Measurements from ENCODE around the gene MYO3A. TPM values are rescaled to one million over a fixed set of nuclear protein-coding genes. Genes with fewer than 3 reads are reported as not detected.

The MYO3A gene
- total RNA-seq: not detected in 2 replicates
- not detected in 2 replicates for polyA plus RNA-seq
- not detected in 2 replicates for polyA plus RNA-seq (2012)
- polyA minus RNA-seq (ENCODE audit: low replicate concordance): not detected in 2 replicates

- TF ChIP-seq EZH2 (IDR thresholded peaks at IDR 0.05; ENCODE audit: low read length, missing control alignments): no peak
- no peak for TF ChIP-seq CTCF (conservative IDR thresholded peaks at IDR 0.05 in 1 of 2, IDR thresholded peaks at IDR 0.05 in 1 of 2; ENCODE audit: low read depth in 1 of 2, low read length in 2 of 2)
- DNase-seq (ENCODE audit: low read depth in 2 of 2): no peak
- Histone ChIP-seq H3K9me3 (ENCODE audit: control insufficient read depth, insufficient read depth, low read depth, low read length) (no peaks in the 10 kb centered on the region), H3K4me2 (ENCODE audit: extremely low read depth, insufficient read depth, low read length) (no peak within 1 kb of the TSS), H3K9ac (ENCODE audit: insufficient read depth, low read length) (no peak within 1 kb of the TSS), H3K4me3 (replicated peaks in 1 of 4; ENCODE audit: control extremely low read depth in 1 of 4, insufficient read depth in 1 of 4, low read depth in 3 of 4, low read length in 4 of 4) (no peak within 1 kb of the TSS), H4K20me1 (ENCODE audit: control insufficient read depth, extremely low read depth, insufficient read depth, low read length) (no peaks in the 10 kb centered on the region), H2AFZ (ENCODE audit: low read length) (no peak within 1 kb of the TSS), H3K36me3 (ENCODE audit: control insufficient read depth, insufficient read depth, low read length) (no peaks in the 10 kb centered on the region), H3K4me1 (ENCODE audit: control insufficient read depth, extremely low read depth, insufficient read depth, low read length) (no peaks in the 10 kb centered on the region), H3K79me2 (ENCODE audit: control insufficient read depth, insufficient read depth, low read length) (no peaks in the 10 kb centered on the region), H3K27me3 (ENCODE audit: control insufficient read depth, insufficient read depth, low read length) (no peaks in the 10 kb centered on the region), H3K27ac (ENCODE audit: insufficient read depth, low read length) (no peak within 1 kb of the TSS)
Measured at GRCh38 chr10:25933653-25934608, at the start of gene MYO3A. TSS of gene MYO3A (plus strand) at chr10:25934229. CDS start at chr10:25952111, 17,882 bp downstream.

GRCh38 chr10:25888627-25889026 lies 45.4 kb upstream of the MYO3A start:
- no peaks in the 10 kb centered on the region for H3K9me3 ChIP-seq (ENCODE audit: control insufficient read depth, insufficient read depth, low read depth, low read length)
- no peaks in the 10 kb centered on the region for H3K4me1 ChIP-seq (ENCODE audit: control insufficient read depth, extremely low read depth, insufficient read depth, low read length)
- no peaks in the 10 kb centered on the region for H3K36me3 ChIP-seq (ENCODE audit: control insufficient read depth, insufficient read depth, low read length)
- no peak for DNase-seq (ENCODE audit: low read depth in 2 of 2)
- no peaks in the 10 kb centered on the region for H3K27me3 ChIP-seq (ENCODE audit: control insufficient read depth, insufficient read depth, low read length)
- H3K4me3 ChIP-seq (replicated peaks in 1 of 4; ENCODE audit: control extremely low read depth in 1 of 4, insufficient read depth in 1 of 4, low read depth in 3 of 4, low read length in 4 of 4): no peak overlapping the region
- no peak overlapping the region for H3K27ac ChIP-seq (ENCODE audit: insufficient read depth, low read length)
- H3K79me2 ChIP-seq (ENCODE audit: control insufficient read depth, insufficient read depth, low read length): no peaks in the 10 kb centered on the region
- no peaks in the 10 kb centered on the region for H4K20me1 ChIP-seq (ENCODE audit: control insufficient read depth, extremely low read depth, insufficient read depth, low read length)
- H2AFZ ChIP-seq (ENCODE audit: low read length): no peak overlapping the region
- no peak for TF ChIP-seq CTCF (conservative IDR thresholded peaks at IDR 0.05 in 1 of 2, IDR thresholded peaks at IDR 0.05 in 1 of 2; ENCODE audit: low read depth in 1 of 2, low read length in 2 of 2)
- no peak for TF ChIP-seq EZH2 (IDR thresholded peaks at IDR 0.05; ENCODE audit: low read length, missing control alignments)
- no peak overlapping the region for H3K9ac ChIP-seq (ENCODE audit: insufficient read depth, low read length)
- no peak overlapping the region for H3K4me2 ChIP-seq (ENCODE audit: extremely low read depth, insufficient read depth, low read length)

- no peak for TF ChIP-seq CTCF (conservative IDR thresholded peaks at IDR 0.05 in 1 of 2, IDR thresholded peaks at IDR 0.05 in 1 of 2; ENCODE audit: low read depth in 1 of 2, low read length in 2 of 2)
- Histone ChIP-seq H3K36me3 (ENCODE audit: control insufficient read depth, insufficient read depth, low read length) (no peaks in the 10 kb centered on the region), H3K27me3 (ENCODE audit: control insufficient read depth, insufficient read depth, low read length) (no peaks in the 10 kb centered on the region), H3K9me3 (ENCODE audit: control insufficient read depth, insufficient read depth, low read depth, low read length) (no peaks in the 10 kb centered on the region), H3K79me2 (ENCODE audit: control insufficient read depth, insufficient read depth, low read length) (no peaks in the 10 kb centered on the region), H2AFZ (ENCODE audit: low read length) (no peak overlapping the region), H3K4me3 (replicated peaks in 1 of 4; ENCODE audit: control extremely low read depth in 1 of 4, insufficient read depth in 1 of 4, low read depth in 3 of 4, low read length in 4 of 4) (no peak overlapping the region), H3K27ac (ENCODE audit: insufficient read depth, low read length) (no peak overlapping the region), H4K20me1 (ENCODE audit: control insufficient read depth, extremely low read depth, insufficient read depth, low read length) (no peaks in the 10 kb centered on the region), H3K4me1 (ENCODE audit: control insufficient read depth, extremely low read depth, insufficient read depth, low read length) (no peaks in the 10 kb centered on the region), H3K9ac (ENCODE audit: insufficient read depth, low read length) (no peak overlapping the region), H3K4me2 (ENCODE audit: extremely low read depth, insufficient read depth, low read length) (no peak overlapping the region)
- no peak for DNase-seq (ENCODE audit: low read depth in 2 of 2)
Measured at GRCh38 chr10:25890995-25891394, 43.0 kb upstream of the MYO3A start.

Measured in fibroblast of lung (primary cell).